PC-3 (cell line): ENCODE measurements around the gene ATM. TPM values are rescaled to one million over a fixed set of nuclear protein-coding genes. Genes with fewer than 3 reads are reported as not detected.

Experiments used
- ATAC-seq: fragments of 200-7000 bp; cut with Tn5 transposase; 2 replicates; pipeline ENCODE4 v1.9.1; 2020; ENCODE audit warnings: mild to moderate bottlenecking, moderate library complexity
- BruUV-seq: library from RNA; stranded (reverse); fragments of 400-500 nt; replicated peaks from 2 replicates; lab custom pipeline; 2021; lab: Mats Ljungman, UMichigan
- CTCF ChIA-PET: fragments of 300-600 bp; sonication (Branson Sonifier 250); formaldehyde crosslinking; loops from one replicate; lab custom pipeline; 2022; ENCODE audit warnings: antibody characterized with exemption; lab: Charles Lee
- POLR2A ChIA-PET: fragments of 300-600 bp; sonication (Branson Sonifier 250); formaldehyde crosslinking; loops from one replicate; lab custom pipeline; 2022; ENCODE audit warnings: antibody characterized with exemption; ENCODE audit not compliant: unreplicated experiment; lab: Charles Lee
- DNase-seq: peaks from one replicate; pipeline ENCODE4 v3.0.0-alpha.2; 2015
- H2AFZ ChIP-seq: fragments of 300-600 bp; sonication (generic); 2 replicates; pipeline ENCODE4 v1.6.0; 2016; ENCODE audit warnings: antibody characterized with exemption, low read length
- H3F3A ChIP-seq: fragments of 300-600 bp; sonication (generic); one replicate; pipeline ENCODE4 v1.6.0; 2017; ENCODE audit warnings: antibody characterized with exemption, low read length, control low read depth, mild to moderate bottlenecking; ENCODE audit not compliant: unreplicated experiment
- H3K27ac ChIP-seq: fragments of 300-600 bp; sonication (generic); 2 replicates; pipeline ENCODE4 v1.5.1; 2016; ENCODE audit warnings: mild to moderate bottlenecking, low read length
- H3K27me3 ChIP-seq: fragments of 300-600 bp; sonication (generic); 2 replicates; pipeline ENCODE4 v1.6.1; 2016; ENCODE audit warnings: low read length, mixed read lengths
- H3K36me3 ChIP-seq: fragments of 300-600 bp; sonication (generic); 2 replicates; pipeline ENCODE4 v1.6.1; 2016; ENCODE audit warnings: low read depth, mixed run types, low read length, mixed read lengths
- H3K4me1 ChIP-seq: fragments of 300-600 bp; sonication (generic); 2 replicates; pipeline ENCODE4 v1.5.1; 2016; ENCODE audit warnings: low read length; ENCODE audit not compliant: insufficient read depth
- H3K4me2 ChIP-seq: fragments of 300-600 bp; sonication (generic); 2 replicates; pipeline ENCODE4 v1.6.0; 2016; ENCODE audit warnings: low read length
- H3K4me3 ChIP-seq: fragments of 300-600 bp; sonication (generic); 2 replicates; pipeline ENCODE4 v1.5.1; 2016; ENCODE audit warnings: mild to moderate bottlenecking, low read length, mixed read lengths
- H3K79me2 ChIP-seq: fragments of 300-600 bp; sonication (generic); 2 replicates; pipeline ENCODE4 v1.6.1; 2017; ENCODE audit warnings: low read length, mixed read lengths
- H3K9ac ChIP-seq: fragments of 300-600 bp; sonication (generic); 2 replicates; pipeline ENCODE4 v1.6.0; 2016; ENCODE audit warnings: mild to moderate bottlenecking, low read length
- H3K9me2 ChIP-seq: fragments of 300-600 bp; sonication (generic); replicated peaks from 2 replicates; pipeline ENCODE4 v1.6.1; 2016; ENCODE audit warnings: mixed run types, low read length, mixed read lengths
- H3K9me3 ChIP-seq: fragments of 300-600 bp; sonication (generic); 2 replicates; pipeline ENCODE4 v1.6.1; 2016; ENCODE audit warnings: low read length, mixed read lengths
- H4K20me1 ChIP-seq: fragments of 300-600 bp; sonication (generic); 2 replicates; pipeline ENCODE4 v1.6.1; 2016; ENCODE audit warnings: low read length, mixed read lengths
- EZH2 ChIP-seq: fragments of 300-600 bp; sonication (generic); IDR thresholded peaks from one replicate; pipeline ENCODE4 v1.6.1; 2017; ENCODE audit warnings: antibody characterized with exemption, mild to moderate bottlenecking, low read length; ENCODE audit not compliant: unreplicated experiment
- EZH2phosphoT487 ChIP-seq: fragments of 300-600 bp; sonication (generic); IDR thresholded peaks from 2 replicates; pipeline ENCODE4 v1.6.1; 2018; ENCODE audit warnings: mild to moderate bottlenecking, antibody characterized with exemption, low read length, borderline replicate concordance
- intact Hi-C: fragments of 100-400 bp; cut with micrococcal nuclease; formaldehyde crosslinking; loops from 2 replicates; pipeline ENCODE4 v1.9.0; 2023
- total RNA-seq: library from RNA; depleted of rRNA; stranded (reverse); fragments of >200 nt; gene quantifications from 2 replicates; pipeline ENCODE4 v1.2.3, GENCODE V29; 2014
- TF ChIP-seq, protein P1 (sequence below): fragments of 300-600 bp; sonication (generic); conservative IDR thresholded peaks from 2 replicates; pipeline ENCODE4 v1.5.1; 2017; ENCODE audit warnings: antibody characterized with exemption, low read depth, mild to moderate bottlenecking, low read length

ATM gene
- total RNA-seq, 1 experiment from 2014 or later = 55.3 TPM

DNA sequence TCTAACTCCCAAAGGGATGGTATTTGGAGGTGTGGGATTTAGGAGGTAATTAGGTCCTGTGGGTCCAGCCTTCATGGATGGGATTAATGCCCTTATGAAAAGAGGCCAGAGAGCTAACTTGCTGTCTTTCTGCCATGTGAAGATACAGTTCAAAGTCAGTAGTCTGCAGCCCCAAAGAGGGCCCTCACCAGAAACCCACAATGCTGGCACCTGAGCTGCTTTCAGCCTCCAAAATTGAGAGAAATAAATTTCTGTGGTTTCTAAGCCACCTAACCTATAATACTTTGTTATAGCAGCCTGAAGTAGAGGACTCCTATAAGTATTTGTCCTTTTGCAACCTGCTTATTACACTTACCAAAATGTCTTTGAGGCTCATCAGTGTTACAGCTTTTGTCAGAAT is 16.2 kb downstream of the ATM start:
- Histone ChIP-seq H3F3A (no peaks in the 10 kb centered on the region), H2AFZ (no peak overlapping the region), H3K4me1 (no peaks in the 10 kb centered on the region), H3K27me3 (no peaks in the 10 kb centered on the region), H3K79me2 (no peaks in the 10 kb centered on the region), H3K9me2 (no peaks in the 10 kb centered on the region), H3K4me2 (no peak overlapping the region), H3K4me3 (no peak overlapping the region), H4K20me1 (no peaks in the 10 kb centered on the region), H3K27ac (no peak overlapping the region), H3K36me3 (peaks cover 30% of the 10 kb centered on the region), H3K9me3 (0 out of 2 replicates have a peak, but pooled peaks cover 6% of the 10 kb centered on the region), H3K9ac (no peak overlapping the region)
- TF ChIP-seq EZH2phosphoT487 = no peak
- TF ChIP-seq, protein P1, sequence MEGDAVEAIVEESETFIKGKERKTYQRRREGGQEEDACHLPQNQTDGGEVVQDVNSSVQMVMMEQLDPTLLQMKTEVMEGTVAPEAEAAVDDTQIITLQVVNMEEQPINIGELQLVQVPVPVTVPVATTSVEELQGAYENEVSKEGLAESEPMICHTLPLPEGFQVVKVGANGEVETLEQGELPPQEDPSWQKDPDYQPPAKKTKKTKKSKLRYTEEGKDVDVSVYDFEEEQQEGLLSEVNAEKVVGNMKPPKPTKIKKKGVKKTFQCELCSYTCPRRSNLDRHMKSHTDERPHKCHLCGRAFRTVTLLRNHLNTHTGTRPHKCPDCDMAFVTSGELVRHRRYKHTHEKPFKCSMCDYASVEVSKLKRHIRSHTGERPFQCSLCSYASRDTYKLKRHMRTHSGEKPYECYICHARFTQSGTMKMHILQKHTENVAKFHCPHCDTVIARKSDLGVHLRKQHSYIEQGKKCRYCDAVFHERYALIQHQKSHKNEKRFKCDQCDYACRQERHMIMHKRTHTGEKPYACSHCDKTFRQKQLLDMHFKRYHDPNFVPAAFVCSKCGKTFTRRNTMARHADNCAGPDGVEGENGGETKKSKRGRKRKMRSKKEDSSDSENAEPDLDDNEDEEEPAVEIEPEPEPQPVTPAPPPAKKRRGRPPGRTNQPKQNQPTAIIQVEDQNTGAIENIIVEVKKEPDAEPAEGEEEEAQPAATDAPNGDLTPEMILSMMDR = no peak
- TF ChIP-seq EZH2 = no peak
- DNase-seq = no peak
- POLR2A ChIA-PET = no interaction called here
- intact Hi-C loops = no loop called here
- ATAC-seq = no peak
- no TSS peak for BruUV-seq
- CTCF ChIA-PET = no interaction called here

DNA sequence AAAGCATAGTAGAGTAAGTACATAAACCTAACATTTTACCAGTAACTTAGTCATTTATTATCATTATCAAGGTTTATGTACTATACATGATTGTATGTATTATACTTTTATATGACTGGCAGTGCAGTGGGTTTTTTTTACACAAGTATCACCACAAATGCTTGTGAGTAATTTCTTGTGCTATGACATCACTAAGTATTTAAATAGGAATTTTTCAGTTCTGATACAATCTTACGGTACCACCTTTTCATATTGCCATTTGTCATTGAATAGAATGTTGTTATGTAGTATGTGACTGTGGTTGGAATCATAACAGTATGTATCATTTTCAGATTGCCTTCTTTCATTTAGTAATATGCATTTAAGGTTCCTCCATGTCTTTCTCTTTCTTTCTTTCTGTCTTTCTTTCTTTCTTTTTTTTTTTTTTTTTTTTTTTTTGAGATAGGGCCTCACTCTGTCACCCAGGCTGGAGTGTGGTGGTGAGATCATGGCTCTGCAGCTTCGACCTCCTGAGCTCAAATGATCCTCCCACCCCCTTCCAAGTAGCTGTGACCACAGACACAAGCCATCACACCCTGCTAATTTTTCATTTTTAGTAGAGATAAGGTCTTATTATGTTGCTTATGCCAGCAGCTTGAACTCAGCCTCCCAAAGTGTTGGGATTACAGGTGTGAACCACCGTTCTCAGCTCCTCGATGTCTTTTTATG is 18.6 kb downstream of the ATM start:
- Histone ChIP-seq H3K27me3 (no peaks in the 10 kb centered on the region), H3K4me1 (no peaks in the 10 kb centered on the region), H3K79me2 (no peaks in the 10 kb centered on the region), H3K36me3 (peaks cover 19% of the 10 kb centered on the region), H3K4me2 (no peak overlapping the region), H3K4me3 (no peak overlapping the region), H3F3A (no peaks in the 10 kb centered on the region), H2AFZ (no peak overlapping the region), H3K27ac (no peak overlapping the region), H3K9me2 (no peaks in the 10 kb centered on the region), H4K20me1 (no peaks in the 10 kb centered on the region), H3K9me3 (0 out of 2 replicates have a peak, but pooled peaks cover 6% of the 10 kb centered on the region), H3K9ac (no peak overlapping the region)
- ChIA-PET POLR2A (no interaction called here), CTCF (no interaction called here)
- no peak for TF ChIP-seq EZH2phosphoT487
- TF ChIP-seq, protein P1 = no peak
- no peak for TF ChIP-seq EZH2
- ATAC-seq (no peak), DNase-seq (no peak)
- intact Hi-C loops = no loop called here
- BruUV-seq = no TSS peak

DNA sequence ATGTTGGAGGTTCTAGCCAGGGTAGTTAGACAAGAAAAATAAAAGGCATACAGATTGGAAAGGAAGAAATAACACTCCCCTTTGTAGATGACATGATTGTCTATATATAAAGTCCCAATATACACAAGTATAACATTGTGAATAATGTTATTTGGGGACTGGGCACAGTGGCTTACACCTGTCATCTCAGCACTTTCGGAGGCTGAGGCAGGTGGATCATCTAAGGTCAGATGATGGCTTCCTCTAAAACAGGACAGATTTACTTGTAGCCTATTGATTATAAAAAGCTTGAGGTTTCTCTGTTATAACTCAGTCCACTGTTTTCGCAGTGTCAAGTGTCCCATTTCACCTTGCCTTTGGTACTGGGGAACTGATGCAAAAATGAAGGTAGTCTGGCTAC is 19.6 kb downstream of the ATM start:
- TF ChIP-seq EZH2phosphoT487 = no peak
- no peak for TF ChIP-seq EZH2
- TF ChIP-seq, protein P1 = no peak
- Histone ChIP-seq H3K9me2 (no peaks in the 10 kb centered on the region), H3K79me2 (no peaks in the 10 kb centered on the region), H3K27me3 (no peaks in the 10 kb centered on the region), H3K27ac (no peak overlapping the region), H3K4me1 (no peaks in the 10 kb centered on the region), H3K36me3 (peaks cover 9% of the 10 kb centered on the region), H3K9me3 (0 out of 2 replicates have a peak, but pooled peaks cover 3% of the 10 kb centered on the region), H3K4me3 (no peak overlapping the region), H3K9ac (no peak overlapping the region), H3F3A (no peaks in the 10 kb centered on the region), H4K20me1 (no peaks in the 10 kb centered on the region), H3K4me2 (no peak overlapping the region), H2AFZ (no peak overlapping the region)
- DNase-seq (no peak), ATAC-seq (no peak)
- CTCF ChIA-PET = no interaction called here
- BruUV-seq = no TSS peak
- POLR2A ChIA-PET = no interaction called here
- intact Hi-C loops = no loop called here
